Measurements from ENCODE around the gene MGA. TPM values are rescaled to one million over a fixed set of nuclear protein-coding genes. Genes with fewer than 3 reads are reported as not detected.

The MGA gene
- polyA plus RNA-seq, 2 of the 4 experiments (the other 2 are of a cell fraction): 4.5 to 13.8 TPM

DNA sequence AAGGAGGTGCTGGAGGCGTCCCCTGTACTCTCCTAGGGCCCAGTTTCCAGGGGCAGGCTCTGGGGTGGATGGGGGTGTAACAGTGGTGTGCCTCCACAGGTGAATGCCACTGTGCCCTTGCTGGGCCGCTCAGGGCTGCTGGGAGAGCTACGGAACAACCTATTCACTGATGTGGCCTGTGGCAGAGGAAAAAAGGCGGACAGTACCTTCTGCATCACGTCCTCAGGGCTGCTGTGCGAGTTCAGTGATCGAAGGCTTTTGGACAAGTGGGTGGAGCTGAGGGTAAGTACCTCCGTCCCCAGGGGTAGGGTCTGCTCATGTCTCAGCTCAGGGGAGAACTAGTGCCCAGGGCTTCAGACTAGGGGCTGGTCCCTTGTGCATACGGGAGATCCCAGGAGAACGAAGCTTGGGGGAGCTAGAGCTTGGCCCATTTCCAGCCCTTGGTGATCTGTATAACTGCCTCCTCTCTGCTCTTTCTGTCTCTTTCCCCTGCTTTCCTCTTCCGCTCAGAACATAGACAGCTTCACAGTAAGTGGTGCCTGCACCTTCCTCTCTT is 152.7 kb downstream of the MGA start:
- H3K4me2 ChIP-seq: no peak overlapping the region
- WGBS (ENCODE audit: missing lambda C conversion rate): 93% methylated on average over 9 of the region's 11 CpGs
- DNase-seq (ENCODE audit: low read depth in 1 of 2, low spot score in 1 of 2) (no peak), FAIRE-seq (no peak), ATAC-seq (no peak)
- no peak overlapping the region for H3K4me3 ChIP-seq
- H3K4me1 ChIP-seq: no peaks in the 10 kb centered on the region
- TF ChIP-seq TFCP2L1 (CRISPR knock-in tag; IDR thresholded peaks at IDR 0.05): no peak
- no peak for TF ChIP-seq PHF8 (IDR thresholded peaks at IDR 0.05; ENCODE audit: borderline replicate concordance, low read depth)
- TF ChIP-seq RARB (CRISPR knock-in tag; IDR thresholded peaks at IDR 0.05): no peak
- TF ChIP-seq CHD2 (IDR thresholded peaks at IDR 0.05; ENCODE audit: low read length, partially characterized antibody): no peak
- TF ChIP-seq JUNB (IDR thresholded peaks at IDR 0.05): no peak
- TF ChIP-seq ZC3H11A (IDR thresholded peaks at IDR 0.05): no peak
- TF ChIP-seq FOSB (CRISPR knock-in tag; IDR thresholded peaks at IDR 0.05): no peak
- no peak for TF ChIP-seq CTCF (IDR thresholded peaks at IDR 0.05)
- TF ChIP-seq ZFP36 (IDR thresholded peaks at IDR 0.05; ENCODE audit: borderline replicate concordance, partially characterized antibody): no peak
- no peak overlapping the region for H3K27ac ChIP-seq
- H3K9me3 ChIP-seq: no peaks in the 10 kb centered on the region
- CTCF ChIA-PET: interaction anchor here (0.8 to 6.4 kb wide), 9 partner anchors 8 to 347 kb away, joined by 3 to 103 read pairs (median 17); partner anchors contain the start of genes JMJD7 and MAPKBP1
- POLR2A ChIA-PET: interaction anchor here (0.5 to 1.3 kb wide), 2 partner anchors 39 to 116 kb away, joined by 3 to 4 read pairs; partner anchors contain the start of gene MAPKBP1

DNA sequence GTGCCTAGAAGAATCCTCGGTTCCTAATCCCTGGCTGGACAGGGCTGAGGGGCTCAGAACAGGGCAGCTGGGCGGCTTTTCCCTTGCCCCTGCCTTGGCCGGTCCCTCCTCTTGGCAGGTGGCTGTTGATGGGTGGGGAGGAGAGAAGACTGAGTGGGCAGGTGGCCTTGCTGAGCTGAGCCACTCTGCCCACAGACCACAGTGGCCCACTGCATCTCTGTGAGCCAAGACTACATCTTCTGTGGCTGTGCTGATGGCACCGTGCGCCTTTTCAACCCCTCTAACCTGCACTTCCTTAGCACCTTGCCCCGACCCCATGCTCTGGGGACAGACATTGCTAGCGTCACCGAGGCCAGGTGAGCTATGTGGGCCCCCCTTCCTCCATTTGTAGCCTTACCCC is 153.2 kb downstream of the MGA start:
- no peaks in the 10 kb centered on the region for H3K9me3 ChIP-seq
- ChIA-PET CTCF (interaction anchor here (0.8 to 6.4 kb wide), 8 partner anchors 7 to 347 kb away, joined by 3 to 103 read pairs (median 11); partner anchors contain the start of genes JMJD7 and MAPKBP1), POLR2A (interaction anchor here (0.5 kb wide), 1 partner anchor 116 kb away, joined by 3 read pairs; no protein-coding TSS in a partner anchor)
- no peak overlapping the region for H3K27ac ChIP-seq
- no peak for TF ChIP-seq CBX2 (IDR thresholded peaks at IDR 0.05; ENCODE audit: borderline replicate concordance, low read depth)
- no peak for TF ChIP-seq RARB (CRISPR knock-in tag; IDR thresholded peaks at IDR 0.05)
- no peak for TF ChIP-seq CBX8 (IDR thresholded peaks at IDR 0.05)
- no peak for TF ChIP-seq E2F6 (IDR thresholded peaks at IDR 0.05; ENCODE audit: borderline replicate concordance, low read depth)
- TF ChIP-seq ZNF302 (CRISPR knock-in tag; IDR thresholded peaks at IDR 0.05): no peak
- TF ChIP-seq ESRRA (IDR thresholded peaks at IDR 0.05; ENCODE audit: borderline replicate concordance, low read length): no peak
- no peak for ATAC-seq
- H3K4me3 ChIP-seq: no peak overlapping the region
- H3K4me1 ChIP-seq: no peaks in the 10 kb centered on the region
- H3K4me2 ChIP-seq: no peak overlapping the region
- 90% methylated on average over 8 of the region's 8 CpGs for WGBS (ENCODE audit: missing lambda C conversion rate)
- no peak for FAIRE-seq
- no peak for DNase-seq (ENCODE audit: low read depth in 1 of 2, low spot score in 1 of 2)

DNA sequence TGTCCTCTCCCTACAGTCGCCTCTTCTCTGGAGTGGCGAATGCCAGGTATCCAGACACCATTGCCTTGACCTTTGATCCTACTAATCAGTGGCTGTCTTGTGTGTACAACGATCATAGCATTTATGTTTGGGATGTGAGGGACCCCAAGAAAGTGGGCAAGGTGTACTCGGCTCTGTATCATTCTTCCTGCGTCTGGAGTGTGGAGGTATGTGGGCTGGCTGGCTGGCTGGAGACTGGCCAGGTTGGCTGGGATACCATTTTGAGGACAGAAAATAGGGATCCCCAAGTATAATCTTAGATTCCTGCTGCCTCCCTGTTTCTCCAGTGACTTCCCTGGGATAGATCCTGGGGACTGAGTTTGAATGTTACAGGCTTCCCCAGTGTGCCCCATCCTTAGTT is 154.3 kb downstream of the MGA start:
- CTCF ChIA-PET: interaction anchor here (2.0 to 6.4 kb wide), 2 partner anchors 40 to 118 kb away, joined by 5 to 103 read pairs; partner anchors contain the start of gene MAPKBP1

More for the DNA sequence above, 154.3 kb downstream of the MGA start:
- Histone ChIP-seq H3K4me2 (no peak overlapping the region), H3K4me1 (no peaks in the 10 kb centered on the region), H3K9me3 (no peaks in the 10 kb centered on the region), H3K27ac (no peak overlapping the region), H3K4me3 (no peak overlapping the region)
- WGBS (ENCODE audit: missing lambda C conversion rate): 89% methylated on average over 5 of the region's 5 CpGs
- TF ChIP-seq CBX8 (IDR thresholded peaks at IDR 0.05): no peak
- TF ChIP-seq CEBPB (IDR thresholded peaks at IDR 0.05): no peak
- no peak for TF ChIP-seq FOSB (CRISPR knock-in tag; IDR thresholded peaks at IDR 0.05)
- TF ChIP-seq REST (IDR thresholded peaks at IDR 0.05): no peak
- TF ChIP-seq BHLHE40 (IDR thresholded peaks at IDR 0.05; ENCODE audit: low read depth, low read length): no peak
- TF ChIP-seq, protein P1, sequence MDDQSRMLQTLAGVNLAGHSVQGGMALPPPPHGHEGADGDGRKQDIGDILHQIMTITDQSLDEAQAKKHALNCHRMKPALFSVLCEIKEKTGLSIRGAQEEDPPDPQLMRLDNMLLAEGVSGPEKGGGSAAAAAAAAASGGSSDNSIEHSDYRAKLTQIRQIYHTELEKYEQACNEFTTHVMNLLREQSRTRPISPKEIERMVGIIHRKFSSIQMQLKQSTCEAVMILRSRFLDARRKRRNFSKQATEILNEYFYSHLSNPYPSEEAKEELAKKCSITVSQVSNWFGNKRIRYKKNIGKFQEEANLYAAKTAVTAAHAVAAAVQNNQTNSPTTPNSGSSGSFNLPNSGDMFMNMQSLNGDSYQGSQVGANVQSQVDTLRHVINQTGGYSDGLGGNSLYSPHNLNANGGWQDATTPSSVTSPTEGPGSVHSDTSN (IDR thresholded peaks at IDR 0.05): no peak
- TF ChIP-seq HOXA7 (CRISPR knock-in tag; IDR thresholded peaks at IDR 0.05): no peak
- no peak for TF ChIP-seq RARB (CRISPR knock-in tag; IDR thresholded peaks at IDR 0.05)
- TF ChIP-seq JUN (IDR thresholded peaks at IDR 0.05): no peak
- TF ChIP-seq MAX (IDR thresholded peaks at IDR 0.05): no peak
- TF ChIP-seq TFCP2L1 (CRISPR knock-in tag; IDR thresholded peaks at IDR 0.05): no peak
- no peak for TF ChIP-seq JUNB (IDR thresholded peaks at IDR 0.05)
- TF ChIP-seq EHF (CRISPR knock-in tag; IDR thresholded peaks at IDR 0.05): no peak
- no peak for TF ChIP-seq ZFP36 (IDR thresholded peaks at IDR 0.05; ENCODE audit: borderline replicate concordance, partially characterized antibody)
- no peak for TF ChIP-seq ESRRA (IDR thresholded peaks at IDR 0.05; ENCODE audit: borderline replicate concordance, low read length)
- TF ChIP-seq EHMT2 (IDR thresholded peaks at IDR 0.05; ENCODE audit: low read depth): no peak
- POLR2A ChIA-PET: no interaction called here
- ATAC-seq: no peak
- FAIRE-seq: no peak
- no peak for DNase-seq (ENCODE audit: low read depth in 1 of 2, low spot score in 1 of 2)
